Caco-2 (cell line): ENCODE measurements around the gene SEMA6D. TPM values are rescaled to one million over a fixed set of nuclear protein-coding genes. Genes with fewer than 3 reads are reported as not detected.

ENCODE experiments used
- BruUV-seq: library from RNA; stranded (reverse); fragments of 400-500 nt; replicated peaks from 2 replicates; lab custom pipeline; 2021; lab: Mats Ljungman, UMichigan
- CTCF ChIA-PET: fragments of 300-600 bp; sonication (Branson Sonifier 250); formaldehyde crosslinking; loops from one replicate; lab custom pipeline; 2022; ENCODE audit warnings: antibody characterized with exemption; lab: Charles Lee
- POLR2A ChIA-PET: fragments of 300-600 bp; sonication (Branson Sonifier 250); formaldehyde crosslinking; loops from one replicate; lab custom pipeline; 2022; ENCODE audit warnings: antibody characterized with exemption; lab: Charles Lee
- DNase-seq, 2 experiments: peaks; one replicate each; pipeline versions ENCODE4 v3.0.0 to v3.0.0-alpha.2; 2020 to 2022
- H3K27me3 ChIP-seq: replicated peaks from 2 replicates; pipeline ENCODE4 v1.6.0; 2011; ENCODE audit warnings: low read length; ENCODE audit not compliant: control insufficient read depth, insufficient read depth
- H3K36me3 ChIP-seq: 2 replicates; pipeline ENCODE4 v1.5.1; 2011; ENCODE audit warnings: low read length; ENCODE audit not compliant: control insufficient read depth, insufficient read depth
- H3K4me1 ChIP-seq: fragments of 250-450 bp; sonication (Bioruptor Pico); 2 replicates; pipeline ENCODE4 v1.5.1; 2020; ENCODE audit warnings: mild to moderate bottlenecking
- H3K4me3 ChIP-seq: 2 replicates; pipeline ENCODE4 v1.5.1; 2011; ENCODE audit warnings: low read depth, mild to moderate bottlenecking, control low read depth, low read length
- H3K9me3 ChIP-seq: fragments of 250-450 bp; sonication (Bioruptor Pico); 2 replicates; pipeline ENCODE4 v1.5.1; 2020; ENCODE audit warnings: mild to moderate bottlenecking, moderate library complexity
- H3K27ac Mint-ChIP-seq: one replicate; pipeline ENCODE4 v1.8.0; 2022; ENCODE audit warnings: mixed read lengths; ENCODE audit not compliant: unreplicated experiment
- H3K27me3 Mint-ChIP-seq: one replicate; pipeline ENCODE4 v1.8.0; 2022; ENCODE audit warnings: mixed read lengths; ENCODE audit not compliant: insufficient read depth, unreplicated experiment
- H3K36me3 Mint-ChIP-seq: one replicate; pipeline ENCODE4 v1.8.0; 2022; ENCODE audit warnings: mild to moderate bottlenecking, mixed read lengths; ENCODE audit not compliant: insufficient read depth, unreplicated experiment
- H3K4me1 Mint-ChIP-seq: one replicate; pipeline ENCODE4 v1.8.0; 2022; ENCODE audit warnings: low read depth, mixed read lengths; ENCODE audit not compliant: unreplicated experiment
- H3K4me3 Mint-ChIP-seq: one replicate; pipeline ENCODE4 v1.8.0; 2022; ENCODE audit warnings: mild to moderate bottlenecking, moderate library complexity, mixed read lengths; ENCODE audit not compliant: unreplicated experiment
- H3K9me3 Mint-ChIP-seq: one replicate; pipeline ENCODE4 v1.8.0; 2022; ENCODE audit warnings: mixed read lengths; ENCODE audit not compliant: unreplicated experiment
- intact Hi-C: fragments of 100-400 bp; cut with micrococcal nuclease; formaldehyde crosslinking; loops from one replicate; pipeline ENCODE4 v1.10.0; 2022; ENCODE audit not compliant: unreplicated experiment
- total RNA-seq: library from RNA; stranded (reverse); gene quantifications from 2 replicates; pipeline ENCODE4 v1.2.3, GENCODE V29; 2022
- TF ChIP-seq, protein P1 (sequence below), 2 experiments: fragments of 200-600 bp in 1 of 2; IDR thresholded peaks; 1 replicate in 1 of 2; 2 replicates in 1 of 2; pipeline versions ENCODE4 v1.5.1 to v1.8.0; 2011 to 2022; ENCODE audit warnings: antibody characterized with exemption in 1 of 2, control low read depth in 1 of 2, inconsistent platforms in 1 of 2, low read depth in 1 of 2, low read length in 1 of 2, mild to moderate bottlenecking in 1 of 2, moderate library complexity in 1 of 2; ENCODE audit not compliant: insufficient read depth in 1 of 2, severe bottlenecking in 1 of 2, unreplicated experiment in 1 of 2

Gene SEMA6D
- total RNA-seq, 1 experiment from 2014 or later: 0.18 TPM

DNA sequence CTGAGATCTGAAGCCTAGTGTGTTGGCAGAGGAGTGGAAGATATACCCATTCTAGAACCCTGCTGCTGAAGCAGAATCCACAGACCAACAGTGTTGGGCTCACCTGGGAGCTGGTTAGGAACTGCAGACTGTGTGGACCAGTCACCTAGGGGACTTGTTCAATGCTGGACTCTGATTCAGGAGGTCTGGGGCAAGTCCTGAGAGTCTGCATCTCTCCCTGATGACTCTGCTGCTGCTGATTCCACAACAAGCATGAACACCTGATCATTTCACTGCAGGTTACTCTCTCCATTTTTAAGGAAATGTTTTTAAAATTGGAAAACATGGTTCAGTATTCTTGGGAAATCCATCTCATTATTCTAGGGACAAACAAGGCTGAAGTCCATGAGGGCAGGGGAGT, 84.9 kb downstream of the SEMA6D start:
- Mint-ChIP-seq H3K9me3 (no peaks in the 10 kb centered on the region), H3K36me3 (no peaks in the 10 kb centered on the region), H3K27me3 (peaks cover 4% of the 10 kb centered on the region), H3K27ac (no peak overlapping the region), H3K4me1 (no peaks in the 10 kb centered on the region), H3K4me3 (no peak overlapping the region)
- Histone ChIP-seq H3K4me1 (no peaks in the 10 kb centered on the region), H3K27me3 (no peaks in the 10 kb centered on the region), H3K4me3 (no peak overlapping the region), H3K36me3 (no peaks in the 10 kb centered on the region), H3K9me3 (no peaks in the 10 kb centered on the region)
- BruUV-seq: no TSS peak
- intact Hi-C loops: no loop called here
- ChIA-PET CTCF (no interaction called here), POLR2A (no interaction called here)
- TF ChIP-seq, protein P1, sequence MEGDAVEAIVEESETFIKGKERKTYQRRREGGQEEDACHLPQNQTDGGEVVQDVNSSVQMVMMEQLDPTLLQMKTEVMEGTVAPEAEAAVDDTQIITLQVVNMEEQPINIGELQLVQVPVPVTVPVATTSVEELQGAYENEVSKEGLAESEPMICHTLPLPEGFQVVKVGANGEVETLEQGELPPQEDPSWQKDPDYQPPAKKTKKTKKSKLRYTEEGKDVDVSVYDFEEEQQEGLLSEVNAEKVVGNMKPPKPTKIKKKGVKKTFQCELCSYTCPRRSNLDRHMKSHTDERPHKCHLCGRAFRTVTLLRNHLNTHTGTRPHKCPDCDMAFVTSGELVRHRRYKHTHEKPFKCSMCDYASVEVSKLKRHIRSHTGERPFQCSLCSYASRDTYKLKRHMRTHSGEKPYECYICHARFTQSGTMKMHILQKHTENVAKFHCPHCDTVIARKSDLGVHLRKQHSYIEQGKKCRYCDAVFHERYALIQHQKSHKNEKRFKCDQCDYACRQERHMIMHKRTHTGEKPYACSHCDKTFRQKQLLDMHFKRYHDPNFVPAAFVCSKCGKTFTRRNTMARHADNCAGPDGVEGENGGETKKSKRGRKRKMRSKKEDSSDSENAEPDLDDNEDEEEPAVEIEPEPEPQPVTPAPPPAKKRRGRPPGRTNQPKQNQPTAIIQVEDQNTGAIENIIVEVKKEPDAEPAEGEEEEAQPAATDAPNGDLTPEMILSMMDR (IDR thresholded peaks at IDR 0.05; ENCODE audit: insufficient read depth in 1 of 2, low read depth in 1 of 2, low read length in 1 of 2, severe bottlenecking in 1 of 2, unreplicated experiment in 1 of 2): no peak
- no peak for DNase-seq

DNA sequence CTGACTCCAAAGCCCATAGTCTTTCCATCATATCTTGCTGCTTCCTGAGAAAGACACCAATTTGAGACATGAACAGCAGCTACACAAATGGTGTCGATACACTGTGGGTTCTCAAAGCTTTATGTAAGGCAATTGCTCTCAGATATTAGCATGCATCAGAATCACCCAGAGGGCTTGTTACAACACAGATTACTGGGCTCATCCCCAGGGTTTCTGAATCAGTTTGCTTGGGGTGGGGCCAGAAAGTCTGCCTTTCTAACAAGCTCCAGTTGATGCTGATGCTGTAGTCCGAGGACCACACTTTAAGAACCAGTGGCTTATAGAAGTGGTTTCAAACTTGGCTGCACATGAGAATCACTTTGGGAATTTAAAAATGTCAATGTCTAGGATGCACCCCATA, 86.5 kb downstream of the SEMA6D start:
- Mint-ChIP-seq H3K27ac (no peak overlapping the region), H3K27me3 (peaks cover 4% of the 10 kb centered on the region), H3K4me1 (no peaks in the 10 kb centered on the region), H3K4me3 (no peak overlapping the region), H3K9me3 (no peaks in the 10 kb centered on the region), H3K36me3 (no peaks in the 10 kb centered on the region)
- Histone ChIP-seq H3K4me1 (no peaks in the 10 kb centered on the region), H3K36me3 (no peaks in the 10 kb centered on the region), H3K27me3 (no peaks in the 10 kb centered on the region), H3K9me3 (no peaks in the 10 kb centered on the region), H3K4me3 (no peak overlapping the region)
- no peak for DNase-seq
- no TSS peak for BruUV-seq
- TF ChIP-seq, protein P1 (IDR thresholded peaks at IDR 0.05; ENCODE audit: insufficient read depth in 1 of 2, low read depth in 1 of 2, low read length in 1 of 2, severe bottlenecking in 1 of 2, unreplicated experiment in 1 of 2): no peak
- CTCF ChIA-PET: no interaction called here
- intact Hi-C loops: no loop called here
- POLR2A ChIA-PET: no interaction called here

DNA sequence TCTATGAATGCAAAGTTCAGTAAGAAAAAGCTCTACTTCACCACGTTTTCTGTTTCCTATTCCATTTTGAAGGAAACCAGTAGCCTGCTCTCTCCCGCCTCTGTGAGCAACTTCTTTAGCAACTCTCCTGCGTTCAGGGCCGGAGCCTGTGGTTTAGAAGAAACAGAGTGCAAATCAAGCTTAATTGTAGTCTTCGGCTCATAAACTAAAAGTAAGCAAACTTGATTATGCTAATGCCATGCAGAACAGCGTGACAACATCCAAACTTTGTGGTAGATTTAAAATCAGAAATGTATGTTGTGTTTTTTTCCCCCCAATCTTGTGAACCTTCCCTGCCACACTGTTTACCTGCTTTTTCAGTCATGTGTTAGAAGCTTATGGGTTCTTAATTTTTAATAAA, 87.4 kb downstream of the SEMA6D start:
- POLR2A ChIA-PET: no interaction called here
- intact Hi-C loops: no loop called here
- no peak overlapping the region for H3K27ac Mint-ChIP-seq

More for the DNA sequence above, 87.4 kb downstream of the SEMA6D start:
- H3K4me1 Mint-ChIP-seq: no peaks in the 10 kb centered on the region
- DNase-seq: no peak
- BruUV-seq: no TSS peak
- no peaks in the 10 kb centered on the region for H3K27me3 ChIP-seq
- H3K4me3 ChIP-seq: no peak overlapping the region
- H3K27me3 Mint-ChIP-seq: peaks cover 4% of the 10 kb centered on the region
- CTCF ChIA-PET: no interaction called here
- no peaks in the 10 kb centered on the region for H3K9me3 Mint-ChIP-seq
- no peaks in the 10 kb centered on the region for H3K9me3 ChIP-seq
- H3K4me3 Mint-ChIP-seq: no peak overlapping the region
- H3K36me3 Mint-ChIP-seq: no peaks in the 10 kb centered on the region
- H3K36me3 ChIP-seq: no peaks in the 10 kb centered on the region
- TF ChIP-seq, protein P1 (IDR thresholded peaks at IDR 0.05; ENCODE audit: insufficient read depth in 1 of 2, low read depth in 1 of 2, low read length in 1 of 2, severe bottlenecking in 1 of 2, unreplicated experiment in 1 of 2): no peak
- H3K4me1 ChIP-seq: no peaks in the 10 kb centered on the region
